ENCODE results near the gene DNMT3A.

Gene DNMT3A

DNA sequence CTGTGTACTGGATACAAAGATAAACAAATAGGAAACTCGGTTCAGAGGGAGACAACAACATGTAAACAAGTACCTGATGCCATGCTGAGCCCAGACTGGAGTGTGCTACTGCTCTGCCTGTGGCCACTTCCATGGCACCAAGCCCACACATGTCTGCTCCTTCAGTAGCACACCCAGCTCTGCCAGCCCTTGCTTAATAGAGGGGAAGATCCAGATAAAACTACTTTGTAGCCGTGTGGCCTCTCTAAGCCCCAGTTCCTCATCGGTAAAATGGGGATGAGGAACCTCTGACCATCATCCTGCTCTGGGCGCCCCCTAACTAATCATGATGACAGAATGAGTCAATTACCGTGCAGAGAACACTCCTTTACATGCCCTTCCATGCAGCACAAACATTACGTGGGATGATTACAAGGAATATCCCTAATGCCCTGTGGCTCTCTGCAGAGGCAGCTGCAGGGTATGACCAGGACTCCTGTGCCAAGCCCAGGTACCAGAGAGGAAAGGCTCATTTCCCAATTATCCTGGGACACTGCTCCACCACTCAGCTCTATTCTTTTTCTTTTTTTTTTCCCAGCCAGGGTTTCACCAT is 34.9 kb downstream of the DNMT3A start:
- no peak for DNase-seq (ENCODE audit: low read depth, low spot score)

DNA sequence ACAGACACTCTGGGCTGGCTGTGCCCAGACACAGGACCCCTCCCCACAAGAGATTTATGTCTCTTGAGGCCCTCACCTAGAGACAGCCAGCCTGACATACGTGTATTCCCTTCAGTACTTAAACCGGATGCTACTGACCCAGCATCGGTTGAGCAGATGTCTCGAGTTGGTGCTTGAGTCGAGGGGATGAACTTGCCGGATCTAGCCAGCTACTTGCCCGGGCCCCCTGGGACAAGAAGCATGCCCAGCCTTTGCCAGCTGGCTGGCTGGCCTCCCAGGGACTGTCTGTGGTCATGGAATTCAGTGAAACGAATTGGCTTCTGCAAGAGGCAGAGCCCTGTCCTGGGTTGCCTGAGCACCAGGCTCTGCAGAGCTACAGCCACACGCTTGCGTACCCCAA is 36.0 kb downstream of the DNMT3A start:
- DNase-seq (ENCODE audit: low read depth, low spot score), result no peak

DNA sequence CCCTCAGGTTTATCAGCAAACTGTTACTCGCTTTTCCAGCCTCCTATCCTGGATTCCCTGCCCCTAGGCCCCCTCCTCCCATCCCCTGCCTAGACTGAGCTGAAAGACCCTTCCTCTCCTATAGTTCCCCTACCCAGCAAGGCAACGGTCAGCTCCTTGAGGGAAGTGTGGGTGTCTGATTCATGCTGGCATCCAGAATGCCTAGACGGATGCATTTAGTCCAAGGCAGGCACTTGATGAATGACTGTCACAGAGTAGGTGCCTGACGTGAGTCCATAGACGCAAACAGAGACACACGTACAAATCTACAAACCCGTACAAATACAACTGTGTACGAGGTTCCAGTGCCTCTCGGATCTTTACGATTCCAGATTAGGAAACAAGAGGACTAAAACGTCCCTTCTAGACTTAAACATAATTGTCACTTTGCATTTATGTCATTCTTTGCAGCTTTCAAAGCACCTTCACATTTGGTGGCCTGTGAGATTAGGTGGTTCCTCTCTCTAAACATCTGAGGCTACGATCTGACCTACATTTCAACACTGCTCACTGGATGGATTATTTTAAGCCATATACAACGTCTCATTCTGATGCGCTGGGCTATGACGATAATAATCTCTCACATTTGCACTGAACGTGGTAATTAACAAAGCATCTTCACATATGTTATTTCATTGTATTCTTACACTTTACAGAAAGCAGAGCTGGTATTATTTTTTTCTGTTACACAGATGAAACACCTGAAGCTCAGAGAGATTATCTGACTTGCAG is 36.7 kb downstream of the DNMT3A start:
- no peak for DNase-seq (ENCODE audit: low read depth, low spot score)

DNA sequence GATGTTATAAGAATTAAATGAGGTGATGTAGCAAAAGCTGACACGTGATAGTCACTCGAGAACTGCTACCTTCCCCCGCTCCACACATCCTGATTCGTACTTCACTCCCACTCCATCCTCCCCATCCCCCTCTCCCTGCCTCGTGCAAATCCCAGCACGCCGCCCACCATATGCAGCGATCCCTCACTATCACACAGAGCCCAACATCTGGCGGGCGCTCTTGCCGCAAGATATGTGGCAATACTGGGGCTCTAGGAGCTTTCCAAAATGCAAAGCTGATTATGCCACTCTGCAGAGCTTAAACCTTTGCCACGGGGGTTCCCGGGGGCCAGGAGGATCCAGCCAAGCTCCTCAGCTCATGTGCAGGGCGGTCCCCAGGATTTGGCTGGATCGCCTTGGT is 37.4 kb downstream of the DNMT3A start:
- no peak for DNase-seq (ENCODE audit: low read depth, low spot score)

DNA sequence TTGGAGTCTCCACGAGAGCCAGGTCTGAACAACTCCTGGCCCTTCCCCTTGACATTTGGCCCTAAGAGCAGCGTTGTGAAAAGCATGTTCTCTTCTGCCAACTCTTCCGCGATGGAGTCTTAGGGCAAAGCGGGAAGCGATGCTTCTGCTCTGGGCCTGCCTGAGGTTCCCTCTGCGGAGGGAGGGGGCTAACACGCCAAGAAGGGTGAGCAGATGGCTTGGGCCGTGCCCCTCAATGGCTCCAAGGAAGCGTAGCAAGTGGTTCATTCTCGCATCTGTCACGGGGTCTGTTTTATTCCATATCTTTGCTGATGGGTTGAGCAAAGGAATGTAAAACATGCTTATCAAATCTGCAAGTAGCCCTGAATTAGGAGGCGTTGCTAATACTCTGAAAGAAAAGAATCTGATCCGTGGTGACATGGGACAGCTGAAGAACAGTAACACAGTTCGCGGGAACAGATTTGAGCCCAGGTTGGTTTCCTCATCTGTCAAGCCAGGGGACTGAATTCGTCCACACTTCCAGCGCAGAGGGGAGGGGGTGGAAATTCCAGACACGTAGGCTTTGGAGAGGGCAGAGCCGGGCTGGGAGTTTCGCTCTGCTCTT is 38.0 kb downstream of the DNMT3A start:
- DNase-seq (ENCODE audit: low read depth, low spot score), result no peak

DNA sequence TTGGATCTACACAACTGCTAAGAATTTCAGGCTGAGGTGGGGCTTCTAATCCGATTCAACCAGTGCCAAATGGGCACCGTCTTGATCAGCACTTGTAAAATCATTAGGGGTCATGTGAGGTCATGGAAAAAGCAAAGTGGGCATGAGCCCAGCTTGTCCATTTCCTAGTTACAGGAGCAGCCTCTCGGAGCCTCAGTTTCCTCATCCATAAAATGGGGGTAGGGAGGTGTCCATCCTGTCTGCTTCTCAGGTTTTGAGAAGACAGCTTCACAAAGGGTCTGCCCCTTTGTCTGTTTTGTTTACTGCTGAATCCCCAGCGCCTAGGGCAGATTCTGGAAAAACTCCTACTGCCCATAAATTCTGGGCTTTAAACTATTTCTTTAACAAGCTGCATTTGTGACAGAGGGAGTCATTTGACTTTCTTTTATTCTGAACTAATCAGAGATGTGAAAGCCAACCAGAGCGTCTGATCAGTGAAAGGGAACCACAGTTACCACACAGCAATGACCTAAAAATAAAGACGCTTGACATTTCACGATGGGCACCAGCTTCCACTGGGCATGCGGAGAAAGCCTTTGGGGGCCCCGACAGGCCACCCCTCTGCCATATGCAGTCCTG is 38.9 kb downstream of the DNMT3A start:
- no peak for DNase-seq (ENCODE audit: low read depth, low spot score)

DNA sequence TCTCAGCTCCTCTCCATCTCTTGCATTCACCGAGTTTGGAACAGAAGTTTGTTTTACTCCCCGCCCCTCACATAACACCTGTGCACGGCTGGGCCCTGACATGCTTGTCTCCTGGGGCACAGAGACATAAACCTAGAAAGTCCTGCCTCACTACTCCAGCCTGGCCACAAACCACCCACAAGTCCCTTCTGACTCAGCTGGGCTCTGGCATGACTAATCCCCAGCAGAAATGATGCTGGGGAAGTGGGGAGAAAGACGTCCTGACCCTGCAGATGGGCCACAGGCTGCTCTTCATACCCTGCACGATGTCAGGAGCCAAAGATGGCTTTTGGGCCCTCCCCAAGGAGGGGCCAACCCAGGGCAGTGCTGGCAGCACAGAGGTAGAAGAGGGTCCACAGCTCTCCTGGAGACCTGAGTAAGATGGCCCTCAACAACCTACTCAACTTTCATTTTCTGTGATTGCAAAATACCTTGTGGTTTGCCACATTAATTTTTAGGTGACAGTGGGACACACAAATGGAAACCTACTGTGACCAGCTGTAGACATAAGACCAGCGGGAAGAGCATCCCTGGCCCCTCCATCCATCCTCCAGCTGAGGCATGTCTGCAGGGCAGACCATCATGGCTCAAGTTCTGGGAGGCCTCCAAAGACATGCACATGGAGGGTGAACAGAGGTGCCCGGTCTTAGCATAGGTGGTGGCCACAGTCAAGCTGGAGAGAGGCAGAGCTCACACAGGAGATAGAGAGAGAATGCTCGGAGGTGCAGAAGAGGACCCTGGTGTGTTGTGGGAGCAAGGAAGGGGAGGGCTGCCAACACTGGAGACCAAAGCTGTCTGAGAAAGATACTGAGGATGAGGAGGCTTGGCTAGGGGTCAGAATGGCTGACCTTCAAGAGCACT is 40.0 kb downstream of the DNMT3A start:
- DNase-seq (ENCODE audit: low read depth, low spot score), result no peak

DNA sequence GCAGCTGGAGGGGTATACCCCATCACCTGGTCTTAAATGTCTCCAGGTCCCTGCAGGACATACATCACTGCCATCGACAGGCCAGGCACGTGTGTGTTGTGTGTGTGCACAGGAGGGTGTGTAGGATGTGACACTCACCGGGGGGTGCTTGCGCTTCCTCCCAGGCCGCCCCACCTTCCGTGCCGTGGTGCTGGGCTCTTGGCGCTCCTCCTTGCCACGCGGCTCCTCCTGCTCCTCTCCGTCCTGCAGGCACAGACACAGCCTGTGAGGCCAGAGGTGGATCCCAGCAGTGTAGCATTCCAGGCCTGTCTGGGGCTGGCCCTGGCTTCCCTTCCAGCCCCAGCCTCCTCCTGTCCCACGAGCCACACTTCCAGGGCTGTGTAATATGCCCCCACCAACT is 41.7 kb downstream of the DNMT3A start:
- DNase-seq (ENCODE audit: low read depth, low spot score), result no peak

DNA sequence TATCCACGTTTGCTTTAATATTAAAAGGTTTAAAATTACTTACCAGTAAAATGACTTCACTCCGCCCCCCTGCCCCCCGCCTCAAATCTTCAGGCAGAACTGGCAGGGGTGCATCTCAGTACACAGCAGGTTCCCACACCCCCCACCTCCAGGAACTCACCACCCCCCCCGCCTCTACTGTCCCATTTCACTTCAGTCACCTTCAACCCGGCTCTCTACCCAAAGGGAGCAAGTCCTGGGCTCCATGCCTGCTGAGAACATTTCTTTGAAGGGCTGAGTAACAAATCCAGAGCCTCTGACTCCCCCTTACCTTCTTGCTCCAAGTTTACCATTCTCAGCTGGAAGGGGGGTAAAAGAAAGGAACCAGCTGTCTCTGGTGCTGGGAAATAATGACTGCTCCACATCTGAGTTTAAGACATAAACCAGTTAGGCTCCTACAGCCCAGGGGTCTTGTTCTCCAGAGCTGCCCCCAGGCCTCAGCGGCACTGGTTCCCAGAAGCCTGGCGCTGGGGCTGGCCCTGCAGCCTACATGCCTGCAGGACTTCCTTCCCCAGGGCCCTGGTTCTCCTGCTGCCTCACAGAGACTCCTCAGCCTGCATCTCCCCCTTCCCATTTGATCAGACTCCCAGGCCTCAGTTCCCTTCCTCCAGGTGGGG is 42.8 kb downstream of the DNMT3A start:
- DNase-seq (ENCODE audit: low read depth, low spot score), result no peak

DNA sequence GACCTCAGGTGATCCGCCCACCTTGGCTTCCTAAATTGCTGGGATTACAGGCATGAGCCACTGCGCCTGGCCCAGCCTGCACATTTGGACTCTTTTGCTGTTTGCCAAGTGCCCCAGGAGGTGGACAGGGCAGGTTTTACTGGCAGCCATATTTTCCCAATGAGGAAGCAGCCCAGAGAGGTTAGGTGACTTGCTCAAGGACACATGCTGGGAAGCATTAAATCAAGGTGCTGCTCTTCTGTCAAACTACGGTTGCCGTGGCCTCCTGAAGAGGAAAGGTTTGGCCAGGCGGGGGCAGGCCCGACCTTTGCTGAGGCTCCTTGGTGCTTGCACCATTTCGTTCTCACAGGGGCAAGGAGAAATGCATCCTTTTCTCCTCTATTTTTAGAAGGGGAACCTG is 44.0 kb downstream of the DNMT3A start:
- DNase-seq (ENCODE audit: low read depth, low spot score), result no peak

DNA sequence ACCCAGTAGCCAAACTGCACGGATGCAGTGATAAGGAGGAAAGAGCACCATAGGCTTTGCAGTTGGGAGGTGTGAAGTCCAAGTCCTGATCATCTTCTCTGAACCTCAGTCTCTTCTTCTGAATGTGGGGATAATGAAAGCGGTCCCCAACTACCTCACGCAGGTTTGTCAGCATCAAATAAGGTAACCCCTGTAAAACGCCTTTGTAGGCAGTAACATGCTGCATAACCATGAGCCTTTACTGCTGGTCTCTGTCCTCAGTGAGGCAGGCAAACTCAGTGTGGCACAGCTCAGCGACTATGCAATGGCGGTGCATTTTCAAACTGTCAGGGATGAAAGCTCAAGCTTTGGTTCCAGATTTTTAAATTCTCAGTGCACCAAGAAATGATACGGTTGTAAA is 46.1 kb downstream of the DNMT3A start:
- DNase-seq (ENCODE audit: low read depth, low spot score), result no peak

DNA sequence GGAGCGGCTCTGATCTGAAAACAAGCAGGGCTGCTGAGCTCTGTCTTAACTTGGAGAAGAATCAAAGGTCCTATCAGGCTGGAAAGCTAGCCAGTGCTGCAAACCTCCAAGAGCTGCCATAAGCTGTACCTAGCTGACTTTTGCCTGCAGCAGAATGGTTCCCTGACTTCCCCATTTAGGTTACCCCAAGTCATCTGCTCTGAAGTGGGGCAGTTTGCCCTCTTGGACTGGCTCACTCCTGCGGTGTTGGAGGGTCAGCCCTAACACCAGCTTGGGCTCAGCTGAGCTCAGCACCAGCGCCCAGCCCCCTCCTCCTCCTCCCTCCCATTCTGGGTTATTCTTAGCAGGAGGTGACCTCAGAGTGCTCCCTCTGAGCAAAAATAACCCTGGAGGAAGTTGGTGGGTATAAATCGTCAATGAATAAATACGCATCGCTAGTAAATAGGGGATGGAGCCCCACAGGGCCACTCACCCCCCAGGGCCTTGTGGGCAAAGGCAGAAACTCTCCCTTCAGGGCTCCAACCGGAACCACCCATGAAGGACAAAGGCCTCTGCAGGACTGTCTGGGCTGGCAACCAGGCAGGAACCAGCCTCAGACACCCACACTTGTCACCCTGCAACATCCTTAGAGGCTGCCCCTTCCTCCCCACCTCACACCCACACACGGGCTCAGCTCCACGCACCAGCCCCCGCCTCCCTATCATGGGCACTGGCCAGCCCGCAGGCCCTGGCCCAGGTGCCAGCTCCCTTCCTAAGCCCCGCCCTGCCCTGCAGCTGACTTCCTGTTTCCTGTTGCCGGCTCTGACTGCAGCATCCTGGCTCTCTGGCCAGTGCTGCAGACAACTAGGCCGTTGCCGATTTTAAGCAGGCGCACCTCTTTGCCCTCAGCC is 46.9 kb downstream of the DNMT3A start:
- DNase-seq (ENCODE audit: low read depth, low spot score), result peak; percentile 51

DNA sequence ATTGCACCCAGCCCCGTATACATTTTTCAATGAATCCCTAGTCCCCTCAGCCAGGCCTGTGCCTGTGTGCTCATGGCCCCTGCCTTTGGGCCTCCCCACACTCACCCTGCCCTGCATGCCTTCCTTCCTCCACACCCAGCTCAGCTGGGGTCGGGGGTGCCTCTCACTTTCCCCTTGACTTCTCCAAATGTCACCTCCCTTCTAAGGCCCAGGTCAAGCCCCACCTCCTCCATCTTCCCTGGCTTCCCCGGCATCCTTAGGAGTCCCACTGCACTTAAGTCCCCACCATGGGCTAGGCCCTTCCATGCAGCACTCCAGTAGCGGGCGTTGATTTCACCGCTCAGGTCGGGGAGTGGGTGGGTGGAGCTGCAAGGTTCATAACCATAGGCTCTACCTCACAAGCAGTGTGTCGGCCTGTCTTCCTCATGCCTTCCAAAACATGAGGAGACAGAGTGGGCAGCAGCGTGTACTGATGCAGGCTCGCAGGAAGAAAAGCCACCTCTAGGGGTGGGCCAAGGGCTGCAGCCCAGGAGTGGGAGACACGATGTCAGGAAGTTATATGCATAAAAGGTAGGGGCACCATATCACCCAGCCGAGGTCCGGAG is 47.7 kb downstream of the DNMT3A start:
- no peak for DNase-seq (ENCODE audit: low read depth, low spot score)

DNA sequence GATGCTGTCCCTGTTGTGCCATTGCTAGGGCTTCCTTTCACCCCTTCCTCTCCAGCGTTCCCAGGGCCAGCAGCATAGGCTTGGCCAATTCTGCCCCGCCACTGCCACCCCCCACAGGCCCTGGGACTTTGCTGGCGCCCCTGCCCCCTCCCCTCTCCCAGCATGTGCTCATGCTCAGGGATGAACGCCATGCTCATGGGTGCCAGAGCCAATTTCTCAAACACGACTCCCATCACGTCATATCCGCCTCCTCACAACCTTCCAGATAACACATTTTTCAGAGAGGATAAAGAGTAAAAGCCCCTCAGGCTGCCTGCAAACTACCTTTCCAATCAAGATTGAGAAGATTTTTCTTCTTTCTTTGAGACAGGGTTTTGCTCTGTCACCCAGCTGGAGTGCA is 48.6 kb downstream of the DNMT3A start:
- no peak for DNase-seq (ENCODE audit: low read depth, low spot score)

DNA sequence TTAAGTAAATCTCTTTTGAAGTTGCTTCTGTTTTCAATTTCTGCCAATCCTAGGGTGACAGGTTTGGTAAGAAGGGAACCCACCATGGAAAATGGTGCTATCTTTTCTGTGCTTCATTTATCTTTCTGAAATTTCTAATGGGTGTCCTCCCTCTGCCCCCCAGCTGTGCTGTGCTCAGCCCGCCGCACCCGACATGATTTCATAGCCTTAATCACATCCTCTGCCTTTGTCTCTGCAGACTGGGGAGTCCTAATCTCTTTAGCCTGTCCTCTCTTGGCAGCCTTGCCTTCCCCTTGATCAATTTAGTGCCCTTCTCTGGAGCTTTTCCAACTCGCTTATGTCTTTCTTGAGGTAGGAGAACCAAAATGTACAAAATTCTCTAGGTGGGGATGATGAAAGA is 49.3 kb downstream of the DNMT3A start:
- no peak for DNase-seq (ENCODE audit: low read depth, low spot score)

DNA sequence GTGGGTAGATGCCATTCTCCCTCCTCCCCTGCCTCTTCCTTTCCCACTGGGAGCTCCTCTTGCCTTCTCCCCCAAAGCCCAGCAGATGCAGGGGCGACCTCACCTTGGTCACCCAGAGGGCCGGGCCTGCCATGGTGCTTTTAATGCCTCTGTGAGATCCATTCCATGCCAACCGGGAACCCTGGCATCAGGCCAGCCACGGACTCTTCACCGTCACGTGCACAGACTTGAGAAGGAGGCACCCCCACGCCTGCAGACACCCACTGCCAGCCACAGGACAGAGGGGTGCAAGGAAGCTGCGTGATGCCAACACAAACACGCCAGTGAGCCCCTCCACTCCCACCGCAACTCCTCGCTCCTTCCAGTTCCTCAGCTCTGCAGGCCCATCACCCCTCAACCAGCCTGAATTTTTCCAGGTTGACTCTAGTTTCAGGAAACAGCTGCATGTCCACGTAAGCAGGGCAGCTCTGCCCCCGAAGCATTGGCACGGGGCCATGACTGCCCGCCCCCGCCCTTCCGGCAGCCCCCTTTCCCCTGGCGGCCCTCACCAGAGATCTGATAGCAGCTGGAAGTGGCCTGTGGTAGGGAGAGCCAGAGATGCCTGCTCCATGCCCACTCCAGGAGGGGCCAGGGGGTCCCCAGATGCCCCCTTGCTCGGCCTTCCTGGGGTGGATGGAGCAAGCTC is 50.8 kb downstream of the DNMT3A start:
- no peak for DNase-seq (ENCODE audit: low read depth, low spot score)

DNA sequence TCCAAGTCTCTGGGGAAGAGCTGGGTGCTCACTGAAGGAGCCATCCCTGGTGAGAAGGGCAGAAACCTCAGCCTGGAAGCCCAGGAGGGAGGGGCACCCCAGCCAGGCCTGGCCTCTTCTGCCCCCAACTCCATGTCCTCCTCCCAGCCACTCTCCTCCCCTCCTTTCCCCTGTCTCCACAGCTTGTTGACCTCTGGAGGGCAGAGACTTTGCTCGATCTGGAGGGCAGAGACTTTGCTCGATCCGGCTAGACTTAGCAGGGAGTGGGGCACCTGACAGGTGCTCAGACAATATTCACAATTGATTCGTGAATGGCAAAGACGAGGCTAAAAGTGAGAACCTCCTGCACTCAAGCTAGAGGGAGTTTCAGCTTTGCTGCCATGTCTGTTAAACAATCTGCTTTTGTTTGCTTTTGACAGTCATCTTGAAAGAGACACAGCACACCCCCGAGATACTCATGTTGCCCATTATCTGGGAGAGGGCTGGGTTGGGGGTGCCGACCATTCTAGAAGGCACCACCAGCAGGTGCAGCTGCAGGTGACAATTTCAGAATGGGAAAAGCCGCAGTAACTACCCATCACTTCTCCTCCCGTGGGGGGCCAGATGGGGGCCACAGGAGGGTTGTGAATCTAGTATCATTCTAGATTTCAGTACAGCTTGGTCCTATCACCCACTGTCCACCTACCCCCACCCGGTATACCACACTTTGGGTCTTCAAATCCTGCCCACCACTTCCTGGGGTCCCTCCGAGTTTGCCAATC is 54.8 kb downstream of the DNMT3A start:
- DNase-seq (ENCODE audit: low read depth, low spot score), result no peak

DNA sequence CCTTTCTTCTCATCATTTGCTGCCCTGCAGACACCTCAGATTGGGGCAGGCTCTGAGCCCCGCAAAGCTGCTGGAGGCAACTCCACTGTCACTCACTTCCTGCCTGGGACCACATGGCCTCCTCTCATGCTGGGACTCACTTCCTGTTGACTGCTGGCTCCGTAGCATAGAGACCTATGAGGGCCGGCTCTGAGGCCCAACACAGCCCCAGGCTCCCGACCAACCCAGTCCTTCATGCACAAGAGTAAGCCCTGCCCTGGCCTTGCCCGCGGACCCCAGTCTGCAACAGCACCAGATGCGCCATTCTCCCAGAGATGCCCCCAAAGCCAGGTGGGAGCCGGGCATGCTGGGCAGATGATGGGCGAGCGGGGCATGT is 55.7 kb downstream of the DNMT3A start:
- DNase-seq (ENCODE audit: low read depth, low spot score), result peak; percentile 23
